ENCODE data around the gene NACA.

GRCh38 chr12:56753566-56753965, 28.5 kb upstream of the NACA start:
- TF ChIP-seq EZH2 (optimal IDR thresholded peaks at IDR 0.05; ENCODE audit: low read depth, low read length) (no peak), CTCF (IDR thresholded peaks at IDR 0.05; ENCODE audit: low read length) (no peak), EZH2phosphoT487 (IDR thresholded peaks at IDR 0.05; ENCODE audit: low read length) (no peak)

Measured in MM.1S (cell line).